Epidermal melanocyte (primary cell): ENCODE measurements around the gene KIAA0232.
"Not testable (repeated sequence)": the region's sequence is repeated elsewhere in the genome, so short reads cannot be mapped to it uniquely, and the experiment has no call there.

Source experiments
- DNase-seq: peaks from one replicate; pipeline ENCODE4 v3.0.0; 2011; ENCODE audit warnings: low spot score; ENCODE audit not compliant: insufficient read length

Gene KIAA0232

DNA sequence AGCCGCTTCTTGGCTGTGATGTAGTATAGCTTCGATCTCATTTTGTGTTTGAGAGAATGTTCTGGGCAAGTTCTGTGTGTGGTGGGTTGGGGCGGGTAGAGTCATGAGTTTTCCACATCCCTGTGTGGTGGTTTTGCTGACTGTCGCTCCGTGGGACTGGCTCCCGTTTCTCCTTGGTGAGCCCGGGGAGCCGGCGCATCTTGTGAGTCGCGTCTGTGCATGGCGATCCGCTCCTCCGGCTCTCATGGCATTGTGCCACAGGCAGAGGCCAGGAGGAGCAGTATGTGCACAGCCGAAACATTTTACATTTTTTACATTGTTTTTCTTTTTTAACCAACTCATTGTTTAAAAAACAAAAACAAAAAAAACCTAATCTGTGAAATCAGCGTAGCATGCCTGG lies 99.4 kb downstream of the KIAA0232 start:
- no peak for DNase-seq

- no peak for DNase-seq
These were observed 101.9 kb downstream of the KIAA0232 start for GRCh38 chr4:6884341-6884870.

DNA sequence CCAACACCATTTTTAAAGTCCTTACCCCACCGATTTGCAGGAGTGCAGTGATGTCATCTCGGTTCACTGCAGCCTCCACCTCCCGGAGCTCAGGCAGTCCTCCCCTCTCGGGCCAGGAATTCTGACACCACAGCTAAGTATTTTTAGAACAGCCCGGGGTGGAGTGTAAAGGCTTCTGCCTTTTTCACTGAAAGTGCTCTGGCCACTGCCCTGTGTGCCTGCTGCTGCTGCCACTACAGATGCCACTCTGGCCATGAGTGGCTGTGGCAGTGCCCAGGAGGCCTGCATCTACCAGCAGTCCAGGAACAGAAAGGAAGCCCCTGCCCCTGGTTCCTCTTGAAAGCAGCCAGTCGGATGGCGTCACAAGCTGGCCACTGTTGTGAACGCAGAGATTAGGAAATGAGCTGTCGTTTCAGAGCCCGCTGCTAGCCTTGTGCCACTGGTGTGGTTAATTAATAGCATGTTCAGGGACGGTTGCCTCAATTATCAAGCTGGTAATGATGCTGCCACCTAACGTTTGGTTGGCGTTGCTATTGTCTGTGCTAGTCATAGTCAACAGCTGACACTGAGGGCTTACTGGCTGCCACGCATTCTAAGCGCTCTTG lies 103.5 kb downstream of the KIAA0232 start:
- no peak for DNase-seq

GRCh38 chr4:6886886-6887285 lies 104.4 kb downstream of the KIAA0232 start:
- no peak for DNase-seq

DNA sequence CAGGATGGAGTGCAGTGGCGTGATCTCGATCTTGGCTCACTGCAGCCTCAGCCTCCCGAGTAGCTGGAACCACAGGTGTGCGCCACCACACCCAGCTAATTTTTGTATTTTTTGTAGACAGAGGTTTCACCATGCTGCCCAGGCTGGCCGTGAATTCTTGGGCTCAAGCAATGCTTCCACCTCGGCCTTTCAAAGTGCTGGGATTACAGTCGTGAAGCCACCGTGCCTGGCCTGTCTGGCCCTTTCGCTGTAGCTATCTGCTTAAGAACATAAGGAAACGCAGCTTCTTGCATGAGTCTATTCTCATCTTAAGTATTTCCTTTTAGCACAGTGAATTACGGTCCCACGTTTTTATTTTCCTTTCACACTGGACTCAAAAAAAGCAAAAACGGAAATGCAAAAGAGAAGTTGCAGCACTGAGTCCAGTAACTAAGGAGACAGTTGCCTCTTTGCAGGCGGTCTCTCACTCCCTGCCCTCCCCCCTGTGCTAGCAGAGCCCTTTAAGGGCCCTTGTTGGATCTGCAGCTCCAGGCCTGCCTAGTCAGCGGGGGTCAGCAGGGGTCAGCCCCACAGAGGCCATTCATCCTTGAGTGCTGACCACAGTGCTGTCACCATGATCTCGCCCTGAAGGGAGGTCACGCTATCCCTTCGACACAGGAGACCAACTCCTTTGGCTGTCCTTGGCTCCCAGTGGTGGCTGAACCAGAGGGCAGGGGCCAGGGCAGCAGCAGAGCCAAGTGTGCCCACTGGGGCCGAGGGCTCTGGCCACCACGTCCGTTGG lies 105.3 kb downstream of the KIAA0232 start:
- DNase-seq, result no peak

DNA sequence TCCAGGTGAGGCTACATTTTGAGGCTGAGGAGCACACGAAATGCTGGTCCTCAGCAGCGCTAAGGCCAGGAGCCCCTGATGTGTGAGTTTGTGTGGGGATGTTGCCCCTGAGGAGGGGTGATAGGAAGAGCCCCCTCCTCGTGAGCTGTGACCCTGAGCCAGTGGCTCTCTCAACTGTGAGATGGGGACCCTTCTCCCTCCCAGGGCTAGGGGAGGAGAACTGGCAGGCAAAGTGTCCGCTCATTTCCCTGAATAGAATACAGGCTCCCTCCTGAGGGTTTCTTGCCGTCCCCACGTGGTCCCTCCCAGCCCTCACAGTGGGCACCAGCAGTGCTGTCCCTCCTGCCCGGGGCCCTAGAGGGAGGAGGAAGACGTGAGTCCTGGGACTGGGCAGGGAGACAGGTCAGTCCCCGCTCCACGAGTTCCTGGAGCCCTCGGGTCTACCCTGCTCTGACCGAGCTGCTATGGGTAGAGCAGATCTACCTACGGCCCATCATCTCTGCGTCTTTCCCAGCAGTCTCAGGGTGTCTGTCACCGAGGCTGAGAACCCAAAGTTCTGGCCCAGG lies 106.1 kb downstream of the KIAA0232 start:
- DNase-seq, result no peak

DNA sequence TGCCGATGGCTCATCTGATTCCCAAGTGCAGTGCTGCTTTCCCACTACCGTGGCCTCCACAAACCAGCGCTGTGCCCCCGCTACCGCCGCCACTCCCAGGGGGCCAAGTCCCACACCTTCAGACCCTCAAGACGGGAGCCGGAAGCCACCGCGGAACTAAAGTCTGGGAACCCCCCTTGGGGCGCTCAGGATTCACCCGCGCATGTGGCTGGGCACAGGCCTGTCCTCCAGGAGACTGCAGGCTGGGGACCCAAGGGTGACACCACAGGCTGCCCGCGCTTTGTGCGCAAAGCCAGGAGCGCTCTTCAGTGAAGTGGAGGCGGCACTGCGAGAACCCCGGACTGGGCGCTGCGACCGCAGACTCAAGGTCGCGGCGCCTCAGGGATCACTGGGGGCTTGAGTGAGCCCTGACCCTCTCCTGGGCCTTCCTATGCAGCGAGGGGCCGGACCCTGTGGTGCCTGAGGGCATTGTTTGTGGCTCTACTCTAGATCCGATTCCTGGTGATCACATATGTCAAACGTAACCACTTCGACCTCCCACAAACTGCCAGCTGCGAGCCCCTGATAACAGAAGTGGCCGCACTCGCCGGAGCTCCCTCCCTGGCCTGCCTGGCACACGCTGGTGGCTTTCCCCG lies 106.7 kb downstream of the KIAA0232 start:
- DNase-seq, result no peak

- no peak for DNase-seq
These were observed 107.3 kb downstream of the KIAA0232 start for GRCh38 chr4:6889736-6890324.

DNA sequence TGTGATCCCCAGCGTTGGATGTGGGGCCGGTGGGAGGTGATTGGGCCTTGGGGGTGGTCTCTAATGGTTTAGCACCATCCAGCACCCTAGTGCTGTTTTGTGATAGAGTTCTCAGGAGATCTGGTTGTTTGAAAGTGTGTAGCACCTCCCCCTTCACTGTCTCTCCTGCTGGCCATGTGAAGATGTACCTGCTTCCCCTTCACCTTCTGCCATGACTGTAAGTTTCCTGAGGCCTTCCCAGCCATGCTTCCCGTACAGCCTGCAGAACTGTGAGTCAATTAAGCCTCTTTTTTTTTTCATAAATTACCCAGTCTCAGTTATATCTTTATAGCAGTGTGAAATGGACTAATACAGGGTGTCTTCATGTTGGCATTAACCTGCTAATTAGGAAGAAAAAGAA lies 107.8 kb downstream of the KIAA0232 start:
- no peak for DNase-seq

DNA sequence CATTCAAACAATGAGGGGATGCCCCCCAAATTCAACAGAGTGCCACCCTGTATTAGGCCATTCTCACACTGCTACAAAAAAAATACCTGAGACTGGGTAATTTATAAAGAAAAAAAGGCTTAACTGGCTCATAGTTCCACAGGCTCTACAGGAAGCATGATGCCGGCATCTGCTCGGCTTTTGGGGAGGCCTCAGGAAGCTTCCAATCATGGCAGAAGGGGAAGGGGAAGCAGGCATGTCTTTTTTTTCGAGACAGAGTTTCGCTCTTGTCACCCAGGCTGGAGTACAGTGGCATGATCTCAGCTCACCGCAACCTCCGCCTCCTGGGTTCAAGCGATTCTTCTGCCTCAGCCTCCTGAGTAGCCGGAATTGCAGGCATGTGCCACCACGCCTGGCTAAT lies 108.4 kb downstream of the KIAA0232 start:
- not testable (repeated sequence) for DNase-seq

GRCh38 chr4:6891436-6892170 lies 109.1 kb downstream of the KIAA0232 start:
- DNase-seq, result no peak

GRCh38 chr4:6892190-6892908 lies 109.8 kb downstream of the KIAA0232 start:
- peak; percentile 64 for DNase-seq

GRCh38 chr4:6892909-6893202 lies 110.3 kb downstream of the KIAA0232 start:
- no peak for DNase-seq

DNA sequence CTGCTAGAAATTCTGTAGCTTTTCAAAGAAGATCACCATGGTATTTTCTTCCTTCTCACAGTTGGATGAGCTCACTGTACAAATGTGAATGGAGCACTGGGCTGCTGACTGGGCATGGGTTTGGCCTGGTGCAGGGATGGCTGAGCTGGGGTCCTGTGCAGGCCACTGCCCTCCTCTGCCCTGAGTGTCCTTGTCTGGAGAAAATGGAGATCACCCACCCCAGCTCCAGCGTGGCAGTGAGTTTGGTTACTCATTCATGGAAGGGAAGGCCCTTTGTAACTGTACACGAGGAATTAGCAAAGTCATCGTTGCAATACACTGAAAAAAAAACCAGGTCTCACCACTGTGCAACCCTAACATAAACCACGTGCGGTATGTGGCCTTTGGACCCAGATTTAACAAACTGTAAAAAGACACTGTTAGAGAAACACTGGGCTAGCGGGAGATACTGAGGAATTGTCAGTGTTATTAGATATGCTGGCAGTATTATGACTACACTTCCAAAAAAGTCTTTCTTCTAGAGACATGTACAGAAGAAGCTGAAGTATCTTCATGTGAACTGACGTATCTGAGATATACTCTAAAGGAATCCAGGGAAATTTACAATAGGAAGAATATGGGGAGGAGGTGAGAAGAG lies 111.0 kb downstream of the KIAA0232 start:
- DNase-seq, result no peak

GRCh38 chr4:6894086-6894478 lies 111.6 kb downstream of the KIAA0232 start:
- DNase-seq, result no peak

DNA sequence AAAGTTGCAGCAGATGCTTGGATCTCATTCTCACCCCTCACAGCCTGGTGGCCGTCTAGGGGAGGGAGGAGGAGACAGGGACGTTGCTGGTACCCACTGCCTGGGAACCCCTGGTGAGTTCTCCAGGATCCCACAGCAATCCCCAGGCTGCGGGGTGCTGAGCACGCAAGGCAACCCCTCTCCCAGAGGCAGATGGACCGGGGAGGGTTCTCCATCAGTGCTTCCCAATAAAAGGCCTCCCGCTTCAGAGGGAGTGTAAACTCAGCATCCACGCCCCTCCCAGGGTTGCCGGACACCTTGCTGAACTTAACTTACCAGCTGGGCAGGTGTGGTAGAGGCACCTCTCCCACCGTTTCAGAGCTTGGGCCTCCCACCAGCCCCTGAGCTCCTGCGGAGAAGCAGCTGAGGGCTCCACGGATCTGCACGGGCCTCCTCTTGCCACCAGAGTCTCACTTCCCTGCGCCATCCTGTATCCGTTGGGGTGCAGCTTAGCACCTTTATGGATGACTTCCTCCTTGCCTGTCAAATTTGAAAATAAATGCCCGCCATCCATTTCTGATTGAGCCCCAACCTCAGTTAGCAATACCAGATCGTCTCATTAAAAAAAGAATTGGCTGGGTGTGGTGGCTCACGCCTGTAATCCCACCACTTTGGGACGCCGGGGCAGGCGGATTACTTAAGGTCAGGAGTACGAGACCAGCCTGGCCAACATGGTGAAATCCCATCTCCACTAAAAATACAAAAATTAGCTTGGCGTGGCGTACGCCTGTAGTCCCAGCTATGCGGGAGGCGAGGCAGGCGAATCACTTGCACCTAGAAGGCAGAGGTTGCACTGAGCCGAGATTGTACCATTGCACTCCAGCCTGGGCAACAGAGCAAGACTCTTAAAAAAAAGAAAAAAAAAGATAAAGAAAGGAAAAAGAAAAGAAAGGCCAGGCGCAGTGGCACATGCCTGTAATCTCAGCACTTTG lies 112.3 kb downstream of the KIAA0232 start:
- DNase-seq, result no peak

GRCh38 chr4:6896035-6896434 lies 113.5 kb downstream of the KIAA0232 start:
- DNase-seq, result no peak

GRCh38 chr4:6898763-6899162 lies 116.2 kb downstream of the KIAA0232 start:
- DNase-seq, result no peak
